ENCODE measurements around the gene FGF6.
"Not testable (repeated sequence)": the region's sequence is repeated elsewhere in the genome, so short reads cannot be mapped to it uniquely, and the experiment has no call there.

The FGF6 gene

GRCh38 chr12:4417936-4418335 is 27.7 kb downstream of the FGF6 start:
- peaks cover 1% of the 10 kb centered on the region for H3K36me3 Mint-ChIP-seq (ENCODE audit: low read depth)
- peaks cover 25% of the 10 kb centered on the region for H3K27me3 Mint-ChIP-seq (ENCODE audit: low read depth)
- no peak overlapping the region for H3K4me3 Mint-ChIP-seq
- H3K27ac Mint-ChIP-seq: no peak overlapping the region
- H3K4me1 Mint-ChIP-seq (ENCODE audit: low read depth): peaks cover 18% of the 10 kb centered on the region
- no peaks in the 10 kb centered on the region for H3K9me3 Mint-ChIP-seq

- Mint-ChIP-seq H3K27me3 (ENCODE audit: low read depth) (peaks cover 29% of the 10 kb centered on the region), H3K9me3 (no peaks in the 10 kb centered on the region), H3K27ac (no peak overlapping the region)
Observed at GRCh38 chr12:4417455-4417854, 28.2 kb downstream of the FGF6 start.

GRCh38 chr12:4416276-4416675 is 29.3 kb downstream of the FGF6 start:
- H3K27me3 Mint-ChIP-seq (ENCODE audit: low read depth): peaks cover 40% of the 10 kb centered on the region
- peaks cover 18% of the 10 kb centered on the region for H3K4me1 Mint-ChIP-seq (ENCODE audit: low read depth)
- H3K9me3 Mint-ChIP-seq: no peaks in the 10 kb centered on the region
- peaks cover 1% of the 10 kb centered on the region for H3K36me3 Mint-ChIP-seq (ENCODE audit: low read depth)
- H3K27ac Mint-ChIP-seq: no peak overlapping the region
- H3K4me3 Mint-ChIP-seq: no peak overlapping the region

More at GRCh38 chr12:4417455-4417854, 28.2 kb downstream of the FGF6 start:
- Mint-ChIP-seq H3K4me1 (ENCODE audit: low read depth) (peaks cover 18% of the 10 kb centered on the region), H3K36me3 (ENCODE audit: low read depth) (peaks cover 1% of the 10 kb centered on the region), H3K4me3 (no peak overlapping the region)

GRCh38 chr12:4412465-4412864 is 33.1 kb downstream of the FGF6 start:
- H3K27ac Mint-ChIP-seq: no peak overlapping the region
- H3K36me3 Mint-ChIP-seq (ENCODE audit: low read depth): peaks cover 1% of the 10 kb centered on the region
- H3K9me3 Mint-ChIP-seq: no peaks in the 10 kb centered on the region
- H3K27me3 Mint-ChIP-seq (ENCODE audit: low read depth): peaks cover 38% of the 10 kb centered on the region
- peaks cover 18% of the 10 kb centered on the region for H3K4me1 Mint-ChIP-seq (ENCODE audit: low read depth)
- H3K4me3 Mint-ChIP-seq: no peak overlapping the region

- Mint-ChIP-seq H3K9me3 (no peaks in the 10 kb centered on the region), H3K27ac (no peak overlapping the region), H3K4me3 (no peak overlapping the region), H3K4me1 (ENCODE audit: low read depth) (peaks cover 18% of the 10 kb centered on the region), H3K27me3 (ENCODE audit: low read depth) (peaks cover 38% of the 10 kb centered on the region), H3K36me3 (ENCODE audit: low read depth) (peaks cover 1% of the 10 kb centered on the region)
Observed at GRCh38 chr12:4412056-4412455, 33.6 kb downstream of the FGF6 start.

GRCh38 chr12:4407136-4407535 is 38.5 kb downstream of the FGF6 start:
- no peaks in the 10 kb centered on the region for H3K9me3 Mint-ChIP-seq
- H3K4me1 Mint-ChIP-seq (ENCODE audit: low read depth): no peaks in the 10 kb centered on the region
- no peak overlapping the region for H3K27ac Mint-ChIP-seq
- H3K27me3 Mint-ChIP-seq (ENCODE audit: low read depth): peaks cover 20% of the 10 kb centered on the region
- no peaks in the 10 kb centered on the region for H3K36me3 Mint-ChIP-seq (ENCODE audit: low read depth)
- H3K4me3 Mint-ChIP-seq: no peak overlapping the region

GRCh38 chr12:4404877-4405637 is 40.6 kb downstream of the FGF6 start:
- H3K36me3 Mint-ChIP-seq (ENCODE audit: low read depth); H3K9me3 Mint-ChIP-seq; H3K4me3 Mint-ChIP-seq; H3K27ac Mint-ChIP-seq; H3K4me1 Mint-ChIP-seq (ENCODE audit: low read depth): not testable (repeated sequence)
- peaks cover 21% of the 10 kb centered on the region for H3K27me3 Mint-ChIP-seq (ENCODE audit: low read depth)

GRCh38 chr12:4402996-4403395 is 42.6 kb downstream of the FGF6 start:
- no peak overlapping the region for H3K4me3 Mint-ChIP-seq
- H3K36me3 Mint-ChIP-seq (ENCODE audit: low read depth): no peaks in the 10 kb centered on the region
- H3K9me3 Mint-ChIP-seq: no peaks in the 10 kb centered on the region
- H3K27me3 Mint-ChIP-seq (ENCODE audit: low read depth): peaks cover 30% of the 10 kb centered on the region
- no peaks in the 10 kb centered on the region for H3K4me1 Mint-ChIP-seq (ENCODE audit: low read depth)
- H3K27ac Mint-ChIP-seq: no peak overlapping the region

GRCh38 chr12:4401117-4401516 is 44.5 kb downstream of the FGF6 start:
- Mint-ChIP-seq H3K4me1 (ENCODE audit: low read depth) (no peaks in the 10 kb centered on the region), H3K36me3 (ENCODE audit: low read depth) (no peaks in the 10 kb centered on the region), H3K27me3 (ENCODE audit: low read depth) (peaks cover 36% of the 10 kb centered on the region), H3K9me3 (no peaks in the 10 kb centered on the region), H3K27ac (no peak overlapping the region), H3K4me3 (no peak overlapping the region)

- no peaks in the 10 kb centered on the region for H3K4me1 Mint-ChIP-seq (ENCODE audit: low read depth)
Observed at GRCh38 chr12:4395818-4396217, 49.8 kb downstream of the FGF6 start.

GRCh38 chr12:4393211-4393610 is 52.4 kb downstream of the FGF6 start:
- H3K27me3 Mint-ChIP-seq (ENCODE audit: low read depth): peaks cover 34% of the 10 kb centered on the region
- no peak overlapping the region for H3K27ac Mint-ChIP-seq
- no peaks in the 10 kb centered on the region for H3K9me3 Mint-ChIP-seq
- no peak overlapping the region for H3K4me3 Mint-ChIP-seq
- no peaks in the 10 kb centered on the region for H3K36me3 Mint-ChIP-seq (ENCODE audit: low read depth)
- no peaks in the 10 kb centered on the region for H3K4me1 Mint-ChIP-seq (ENCODE audit: low read depth)

More at GRCh38 chr12:4395818-4396217, 49.8 kb downstream of the FGF6 start:
- Mint-ChIP-seq H3K36me3 (ENCODE audit: low read depth) (no peaks in the 10 kb centered on the region), H3K4me3 (no peak overlapping the region), H3K27me3 (ENCODE audit: low read depth) (peaks cover 50% of the 10 kb centered on the region), H3K27ac (no peak overlapping the region), H3K9me3 (no peaks in the 10 kb centered on the region)

GRCh38 chr12:4392223-4392742 is 53.3 kb downstream of the FGF6 start:
- Mint-ChIP-seq H3K4me1 (ENCODE audit: low read depth) (no peaks in the 10 kb centered on the region), H3K4me3 (no peak overlapping the region), H3K9me3 (no peaks in the 10 kb centered on the region), H3K36me3 (ENCODE audit: low read depth) (no peaks in the 10 kb centered on the region), H3K27ac (no peak overlapping the region), H3K27me3 (ENCODE audit: low read depth) (peaks cover 32% of the 10 kb centered on the region)

- no peak overlapping the region for H3K27ac Mint-ChIP-seq
- H3K36me3 Mint-ChIP-seq (ENCODE audit: low read depth): no peaks in the 10 kb centered on the region
- H3K27me3 Mint-ChIP-seq (ENCODE audit: low read depth): peaks cover 17% of the 10 kb centered on the region
- H3K9me3 Mint-ChIP-seq: no peaks in the 10 kb centered on the region
- H3K4me3 Mint-ChIP-seq: no peak overlapping the region
- H3K4me1 Mint-ChIP-seq (ENCODE audit: low read depth): no peaks in the 10 kb centered on the region
Observed at GRCh38 chr12:4388662-4389061, 57.0 kb downstream of the FGF6 start.

GRCh38 chr12:4388032-4388431 is 57.6 kb downstream of the FGF6 start:
- Mint-ChIP-seq H3K36me3 (ENCODE audit: low read depth) (no peaks in the 10 kb centered on the region), H3K27me3 (ENCODE audit: low read depth) (peaks cover 17% of the 10 kb centered on the region), H3K4me3 (no peak overlapping the region), H3K27ac (no peak overlapping the region), H3K9me3 (no peaks in the 10 kb centered on the region), H3K4me1 (ENCODE audit: low read depth) (no peaks in the 10 kb centered on the region)

GRCh38 chr12:4387607-4388006 is 58.0 kb downstream of the FGF6 start:
- no peak overlapping the region for H3K27ac Mint-ChIP-seq
- no peaks in the 10 kb centered on the region for H3K4me1 Mint-ChIP-seq (ENCODE audit: low read depth)

More at GRCh38 chr12:4387607-4388006, 58.0 kb downstream of the FGF6 start:
- H3K27me3 Mint-ChIP-seq (ENCODE audit: low read depth): peaks cover 13% of the 10 kb centered on the region
- H3K36me3 Mint-ChIP-seq (ENCODE audit: low read depth): no peaks in the 10 kb centered on the region
- H3K9me3 Mint-ChIP-seq: no peaks in the 10 kb centered on the region
- H3K4me3 Mint-ChIP-seq: no peak overlapping the region

Measured in T-helper 1 cell treated with Interleukin-12 subunit alpha and Interleukin-12 subunit beta and Interleukin-4 antibody, amounts not matched to agents 30 μg/mL and 1 μg/mL, for 36 hours (primary cell).